GM19397 (cell line): ENCODE data around the gene LYRM7.
"Not testable (repeated sequence)": the region's sequence is repeated elsewhere in the genome, so short reads cannot be mapped to it uniquely, and the experiment has no call there.

Experiments used
- ATAC-seq: cut with Tn5 transposase; IDR thresholded peaks from one replicate; pipeline ENCODE4 v1.9.1; 2021; ENCODE audit warnings: mild to moderate bottlenecking, moderate library complexity; ENCODE audit not compliant: unreplicated experiment

The LYRM7 gene

GRCh38 chr5:131218392-131218791 is 47.6 kb downstream of the LYRM7 start:
- ATAC-seq = no peak

GRCh38 chr5:131220566-131220965 is 49.8 kb downstream of the LYRM7 start:
- ATAC-seq = no peak

- no peak for ATAC-seq
Measured at GRCh38 chr5:131221008-131221703, 50.4 kb downstream of the LYRM7 start.

GRCh38 chr5:131221888-131222287 is 51.1 kb downstream of the LYRM7 start:
- ATAC-seq = no peak

- no peak for ATAC-seq
Measured at GRCh38 chr5:131222731-131223130, 52.0 kb downstream of the LYRM7 start.

GRCh38 chr5:131223751-131224386 is 53.1 kb downstream of the LYRM7 start:
- ATAC-seq = no peak

- ATAC-seq = peak; percentile 83
Measured at GRCh38 chr5:131224387-131225201, 53.9 kb downstream of the LYRM7 start.

- no peak for ATAC-seq
Measured at GRCh38 chr5:131225282-131225974, 54.7 kb downstream of the LYRM7 start.

GRCh38 chr5:131226899-131227298 is 56.2 kb downstream of the LYRM7 start:
- ATAC-seq = no peak

- ATAC-seq = no peak
Measured at GRCh38 chr5:131228646-131229045, 57.9 kb downstream of the LYRM7 start.

- ATAC-seq = no peak
Measured at GRCh38 chr5:131229623-131230022, 58.9 kb downstream of the LYRM7 start.

GRCh38 chr5:131230406-131230805 is 59.7 kb downstream of the LYRM7 start:
- ATAC-seq = peak; percentile 74

- no peak for ATAC-seq
Measured at GRCh38 chr5:131239686-131240085, 68.9 kb downstream of the LYRM7 start.

GRCh38 chr5:131242728-131243255 is 72.0 kb downstream of the LYRM7 start:
- no peak for ATAC-seq

- no peak for ATAC-seq
Measured at GRCh38 chr5:131245312-131245711, 74.6 kb downstream of the LYRM7 start.

GRCh38 chr5:131245948-131246347 is 75.2 kb downstream of the LYRM7 start:
- no peak for ATAC-seq

GRCh38 chr5:131246504-131246903 is 75.8 kb downstream of the LYRM7 start:
- no peak for ATAC-seq

GRCh38 chr5:131250751-131251475 is 80.2 kb downstream of the LYRM7 start:
- ATAC-seq = no peak

GRCh38 chr5:131252824-131253171 is 82.1 kb downstream of the LYRM7 start:
- peak; percentile 90 for ATAC-seq

- ATAC-seq = not testable (repeated sequence)
Measured at GRCh38 chr5:131254025-131254424, 83.3 kb downstream of the LYRM7 start.
